DMS53 (cell line): ENCODE data around the gene RASSF10.
"Not testable (repeated sequence)": the region's sequence is repeated elsewhere in the genome, so short reads cannot be mapped to it uniquely, and the experiment has no call there.

Experiments
- DNase-seq: peaks from one replicate; lab custom pipeline; 2025; lab: John Stamatoyannopoulos, UW

RASSF10 gene

DNA sequence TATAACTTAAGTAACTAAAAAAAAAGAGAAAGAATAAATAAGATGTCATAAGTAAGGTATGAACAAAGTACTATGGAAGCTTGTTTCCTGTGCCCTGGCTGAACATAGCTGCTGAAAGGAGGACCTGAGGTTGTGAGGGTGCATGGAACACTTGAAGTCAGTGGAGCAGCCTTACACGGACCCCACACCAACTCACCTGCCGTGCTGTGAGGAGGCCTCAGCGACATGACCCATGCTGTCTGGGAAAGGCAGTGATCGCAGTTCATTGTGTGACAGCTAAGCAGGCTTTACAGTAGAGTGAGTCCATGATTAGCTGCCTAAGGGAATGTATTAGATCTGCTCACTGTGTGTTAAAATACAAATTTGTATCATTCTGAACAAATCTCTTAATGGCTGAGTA is 17.6 kb downstream of the RASSF10 start:
- no peak for DNase-seq

DNA sequence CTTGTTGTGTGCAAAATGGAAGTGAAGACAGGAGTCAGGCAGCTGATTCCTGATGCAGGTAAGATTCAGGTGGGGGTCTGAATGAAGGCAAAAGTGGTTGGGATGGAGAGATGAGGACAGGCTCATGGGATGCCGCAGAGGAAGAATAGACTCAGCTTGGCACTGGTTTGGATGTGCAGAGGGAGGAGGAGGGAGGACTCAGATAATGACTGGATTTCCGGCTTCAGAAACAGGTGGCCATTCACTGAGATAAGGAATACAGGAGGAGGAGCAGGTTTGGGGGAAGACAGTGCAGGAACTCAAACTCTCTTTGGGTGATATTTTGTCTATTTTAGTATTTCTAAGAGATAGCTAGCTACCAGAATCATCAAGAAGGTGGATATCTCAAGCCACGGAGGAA is 19.2 kb downstream of the RASSF10 start:
- DNase-seq = no peak

DNA sequence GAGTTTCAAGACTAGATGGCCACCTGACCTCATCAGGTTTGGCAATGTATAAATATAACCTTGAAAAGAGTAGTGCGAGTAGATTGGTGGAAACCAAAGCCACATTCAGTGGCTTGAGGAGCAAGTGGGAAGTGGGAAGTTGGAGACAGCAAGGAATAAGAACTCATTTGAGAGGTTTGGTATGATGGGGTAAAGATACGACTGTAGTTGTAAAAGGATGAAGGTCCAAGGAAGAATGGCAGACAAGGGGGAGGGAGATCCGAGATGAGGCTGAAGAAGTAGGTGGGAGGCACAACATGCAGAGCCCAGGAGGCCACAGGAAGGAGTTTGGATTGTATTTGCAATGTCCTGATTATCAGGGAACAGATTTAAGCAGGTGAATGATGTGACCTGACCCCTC is 20.8 kb downstream of the RASSF10 start:
- no peak for DNase-seq

DNA sequence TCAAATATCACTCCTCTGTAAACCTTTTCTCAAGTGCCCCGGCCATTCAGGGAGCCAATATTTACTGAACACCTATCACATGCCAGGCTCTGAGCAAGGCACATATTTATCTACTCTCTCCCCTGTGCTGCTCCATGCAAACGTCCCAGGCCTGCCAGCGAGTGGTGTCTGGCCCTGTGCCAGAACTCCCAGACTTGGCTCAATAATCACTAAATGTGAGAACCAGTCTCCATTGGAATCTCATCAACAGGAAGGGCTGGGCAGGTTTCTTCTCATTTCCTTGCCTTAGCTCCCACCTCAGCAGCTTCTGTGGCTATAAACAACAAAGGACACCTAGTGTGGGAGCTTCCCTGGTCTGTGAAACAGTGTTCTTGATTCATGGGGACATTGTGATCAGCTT is 21.7 kb downstream of the RASSF10 start:
- peak; percentile 91 for DNase-seq

DNA sequence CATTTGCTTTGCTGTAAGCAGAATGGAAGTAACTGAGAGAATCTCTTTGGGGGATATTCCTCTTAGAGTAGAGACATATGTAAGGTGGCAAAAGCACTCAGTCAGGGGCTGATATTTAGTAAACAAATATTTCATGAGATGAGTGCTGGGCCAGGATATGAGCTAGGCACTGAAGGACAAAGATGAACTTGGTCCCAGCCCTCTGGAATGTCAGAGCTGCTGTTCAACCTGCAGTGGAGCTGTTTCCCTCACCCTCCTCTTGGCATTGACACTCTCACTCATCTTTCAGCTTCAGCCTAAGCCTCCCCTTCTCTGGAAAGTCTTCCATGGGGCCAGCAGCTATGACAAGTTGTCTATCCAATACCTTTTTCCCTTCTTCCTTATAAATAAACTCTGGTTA is 22.2 kb downstream of the RASSF10 start:
- peak; percentile 51 for DNase-seq

DNA sequence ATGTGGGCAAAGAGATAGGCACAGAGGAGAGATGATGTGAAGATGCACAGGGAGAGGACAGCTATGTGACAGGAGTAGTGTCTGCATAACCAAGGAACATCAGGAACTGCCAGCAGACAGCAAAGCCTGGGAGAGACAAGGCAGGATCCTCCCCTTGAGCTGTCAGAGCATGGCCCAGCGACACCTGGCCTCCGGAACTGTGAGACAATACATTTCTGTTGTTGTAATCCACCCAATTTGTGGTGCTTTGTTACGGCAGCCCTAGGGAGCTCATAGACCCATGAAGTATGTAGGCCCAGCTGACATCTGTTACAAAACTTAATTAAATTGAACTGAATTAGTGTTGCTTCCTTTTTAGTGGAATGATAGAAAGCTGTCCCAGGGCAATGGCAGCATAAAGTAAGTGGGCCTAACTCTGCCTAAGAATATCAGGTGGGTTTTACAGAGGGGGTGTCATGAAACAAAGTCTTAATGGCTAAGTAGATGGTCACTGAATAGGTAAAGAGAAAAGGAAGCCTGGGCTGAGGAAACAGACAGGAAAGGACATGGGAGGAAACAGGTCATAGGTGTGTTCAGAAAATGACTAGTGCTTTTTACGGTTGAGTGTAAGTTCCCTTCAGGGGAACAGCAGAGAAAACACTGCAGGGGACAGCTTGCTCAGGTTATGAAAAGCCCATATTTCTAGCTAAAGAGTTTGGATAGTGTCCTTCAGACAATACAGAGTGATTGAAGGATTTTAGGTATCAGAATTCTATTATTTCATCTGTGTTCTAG is 24.8 kb downstream of the RASSF10 start:
- no peak for DNase-seq

DNA sequence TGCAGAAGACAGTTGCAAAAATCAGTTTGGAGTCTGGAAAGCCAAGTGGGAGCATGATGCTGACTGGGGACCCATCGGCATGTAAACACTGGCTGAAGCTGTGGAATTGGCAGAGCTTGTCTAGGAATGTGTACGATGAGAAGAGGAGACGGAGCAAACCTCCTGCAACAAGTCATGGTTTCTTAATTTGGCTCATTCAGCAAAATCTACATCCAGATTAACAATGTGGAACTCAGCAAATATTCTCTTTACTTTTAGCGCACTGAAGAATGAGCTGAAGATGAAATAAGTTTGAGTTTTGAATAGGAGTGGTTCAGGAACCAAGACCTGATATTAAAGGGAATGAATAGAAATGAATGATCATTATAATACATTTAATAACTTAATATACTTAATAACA is 26.6 kb downstream of the RASSF10 start:
- no peak for DNase-seq

DNA sequence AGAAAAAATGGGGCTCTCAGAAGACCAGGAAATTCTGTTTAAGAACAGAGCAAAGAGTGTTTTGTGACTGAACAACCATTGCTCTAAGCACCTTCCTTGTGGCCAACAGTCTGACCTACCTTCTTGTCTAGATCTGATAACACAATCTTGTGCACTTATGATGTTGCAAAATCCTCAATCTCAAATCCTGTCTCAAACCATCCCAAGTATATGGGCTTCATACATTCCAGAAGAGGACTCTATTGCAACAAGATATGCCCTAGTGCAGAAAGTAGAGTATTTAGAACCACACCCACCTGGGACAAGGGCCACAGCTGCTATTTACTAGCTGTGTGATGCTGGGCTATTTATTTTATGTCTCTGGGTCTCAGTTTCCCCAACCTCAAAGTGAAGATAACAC is 27.1 kb downstream of the RASSF10 start:
- DNase-seq = no peak

DNA sequence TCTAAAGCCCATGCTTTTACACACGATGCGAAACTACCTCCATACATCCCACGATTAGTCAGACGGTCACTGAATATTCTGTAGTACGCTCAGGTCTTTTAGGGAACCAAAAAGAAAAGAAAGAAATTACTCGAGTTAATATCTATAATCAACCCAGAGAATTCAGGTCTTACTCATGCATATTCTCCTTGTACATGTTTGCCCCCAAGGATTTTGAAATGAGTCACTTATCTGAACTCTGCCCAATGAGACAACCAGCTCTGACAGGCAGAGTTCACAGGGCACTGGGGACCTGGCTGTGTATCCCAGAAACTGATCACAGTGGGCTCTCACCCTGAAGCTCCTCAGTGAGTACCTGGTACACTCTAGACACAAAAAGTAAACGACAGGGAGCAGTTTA is 29.2 kb downstream of the RASSF10 start:
- DNase-seq = no peak

DNA sequence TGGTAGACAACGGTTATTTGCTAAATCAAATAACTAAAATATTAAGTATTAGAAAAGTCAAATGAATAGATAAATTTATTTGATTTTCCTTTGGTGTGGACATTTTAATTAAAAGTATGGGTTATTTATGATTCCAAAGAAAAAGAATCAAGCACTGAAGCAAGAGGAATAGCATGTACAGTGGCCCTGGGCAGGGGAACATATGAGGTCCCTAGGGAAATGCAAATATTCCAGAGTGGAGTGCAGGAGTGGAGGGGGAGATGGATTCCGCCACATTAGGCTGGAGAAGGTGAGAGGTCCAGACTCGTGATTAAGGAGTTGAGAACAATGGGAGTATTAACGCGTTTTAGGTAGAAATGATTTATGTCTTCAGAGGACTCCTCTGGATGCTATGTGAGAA is 30.0 kb downstream of the RASSF10 start:
- DNase-seq = no peak

DNA sequence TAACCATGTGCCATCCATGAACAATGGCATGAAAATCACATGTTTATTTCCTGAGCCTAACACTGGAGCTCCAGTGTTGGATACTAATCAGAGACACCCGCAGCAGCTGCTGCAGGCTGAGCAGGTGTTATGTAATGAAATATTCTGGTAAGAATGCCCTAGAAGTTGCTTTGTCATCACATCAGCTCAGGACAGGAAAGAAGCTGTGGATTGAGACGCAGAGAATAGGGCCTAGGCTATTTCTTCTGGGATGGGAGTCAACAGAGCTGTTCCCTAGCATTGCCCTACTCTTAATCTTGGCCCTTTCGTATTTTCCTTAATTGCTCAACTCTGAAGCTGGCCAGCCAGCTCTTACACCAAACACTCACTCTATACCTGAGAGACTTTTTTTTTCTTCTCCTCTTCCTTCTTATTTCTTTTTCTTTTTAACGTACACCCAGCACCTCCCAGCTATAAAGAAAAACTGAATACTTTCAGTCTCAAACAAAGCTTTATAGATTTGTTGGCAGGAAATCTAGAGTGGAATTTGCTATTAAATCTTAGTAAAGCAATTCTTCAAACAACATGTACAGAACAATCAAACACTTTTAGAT is 31.9 kb downstream of the RASSF10 start:
- DNase-seq = peak; percentile 89

DNA sequence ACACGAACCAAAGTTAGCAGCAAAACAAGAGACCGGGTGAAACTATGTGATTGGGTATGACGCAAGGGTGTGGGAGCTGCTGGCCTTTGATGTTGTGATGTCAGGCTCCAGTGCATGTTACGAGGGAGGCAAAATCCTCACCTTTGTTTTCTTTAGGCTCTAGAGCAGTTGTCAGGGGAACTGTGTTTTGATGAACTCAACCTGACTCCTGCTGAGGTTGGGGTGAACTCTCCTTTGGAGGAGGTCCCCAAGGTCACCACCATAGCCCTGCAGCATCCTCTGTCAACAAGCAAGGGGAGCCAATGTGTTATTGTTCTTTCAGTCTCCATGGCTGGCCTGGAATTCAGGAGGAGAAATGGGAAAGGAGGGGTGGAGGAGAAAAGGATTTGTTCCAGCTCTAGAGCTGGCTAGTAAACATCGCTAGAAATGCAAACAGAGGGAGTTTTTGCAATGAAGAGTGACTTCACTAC is 33.8 kb downstream of the RASSF10 start:
- DNase-seq = peak; percentile 94

DNA sequence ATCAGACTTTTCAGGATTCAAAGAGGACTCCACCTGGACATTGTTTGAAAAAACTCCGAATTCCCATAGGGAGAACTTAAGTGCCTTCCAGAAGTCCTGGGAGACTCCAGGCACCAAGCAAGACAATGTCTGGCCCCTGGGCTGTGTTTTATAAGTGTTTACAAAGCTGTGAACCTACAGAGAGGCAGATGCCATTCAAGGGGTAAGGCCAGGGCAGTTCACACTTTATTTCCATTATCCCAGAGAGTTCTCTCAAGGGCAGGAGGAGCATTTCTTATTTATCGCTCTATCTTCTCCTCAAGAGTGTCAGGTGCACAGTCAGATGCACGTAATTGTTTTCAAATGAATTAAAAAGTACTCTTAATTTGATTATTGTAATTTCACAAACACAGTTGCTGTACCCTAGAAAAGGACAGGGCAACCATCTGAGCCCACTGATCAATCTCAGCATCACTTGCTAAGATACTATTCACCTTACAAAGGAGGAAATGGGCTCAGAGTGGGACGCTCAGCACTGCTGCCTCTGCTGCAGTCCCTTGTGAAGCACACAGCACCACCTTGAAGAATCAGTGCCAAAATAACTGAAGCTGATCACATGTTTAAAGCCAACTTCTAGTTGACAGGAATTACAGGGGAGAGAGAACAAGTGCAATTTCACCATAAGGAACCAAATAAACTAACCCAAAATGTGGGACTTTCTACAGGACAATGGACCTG is 35.0 kb downstream of the RASSF10 start:
- DNase-seq = peak; percentile 64

DNA sequence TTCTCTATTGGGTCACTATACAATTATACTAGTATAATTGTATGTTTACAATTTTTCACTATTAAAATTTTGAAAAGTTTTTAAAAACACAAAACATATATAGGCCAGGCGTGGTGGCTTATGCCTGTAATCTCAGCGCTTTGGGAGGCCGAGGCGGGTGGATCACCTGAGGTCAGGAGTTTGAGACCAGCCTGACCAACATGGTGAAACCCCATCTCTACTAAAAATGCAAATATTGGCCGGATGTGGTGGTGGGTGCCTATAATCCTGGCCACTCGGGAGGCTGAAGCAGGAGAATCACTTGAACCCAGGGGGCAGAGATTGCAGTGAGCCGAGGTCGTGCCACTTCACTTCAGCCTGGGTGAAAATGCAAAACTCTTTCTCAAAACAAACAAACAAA is 36.0 kb downstream of the RASSF10 start:
- not testable (repeated sequence) for DNase-seq

DNA sequence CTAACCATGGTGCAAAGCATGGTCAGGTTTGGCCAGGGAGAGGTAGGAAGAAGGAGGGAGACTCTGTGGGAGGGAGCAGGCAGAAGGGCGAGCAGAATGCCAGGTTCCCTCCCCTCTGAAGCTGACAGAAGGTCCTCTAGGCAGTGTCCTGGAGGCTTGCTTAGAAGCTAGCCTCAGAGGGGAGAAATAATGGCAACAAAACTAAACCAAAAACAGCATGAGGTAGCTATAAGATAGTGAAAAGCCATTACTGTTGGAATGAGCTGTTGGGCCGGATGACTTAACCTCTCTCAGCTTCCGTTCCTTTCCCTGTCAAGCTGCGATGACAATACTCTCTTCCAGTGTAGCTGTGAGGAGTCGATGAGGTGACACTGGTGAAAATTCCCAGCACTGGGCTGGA is 36.6 kb downstream of the RASSF10 start:
- DNase-seq = peak; percentile 17

DNA sequence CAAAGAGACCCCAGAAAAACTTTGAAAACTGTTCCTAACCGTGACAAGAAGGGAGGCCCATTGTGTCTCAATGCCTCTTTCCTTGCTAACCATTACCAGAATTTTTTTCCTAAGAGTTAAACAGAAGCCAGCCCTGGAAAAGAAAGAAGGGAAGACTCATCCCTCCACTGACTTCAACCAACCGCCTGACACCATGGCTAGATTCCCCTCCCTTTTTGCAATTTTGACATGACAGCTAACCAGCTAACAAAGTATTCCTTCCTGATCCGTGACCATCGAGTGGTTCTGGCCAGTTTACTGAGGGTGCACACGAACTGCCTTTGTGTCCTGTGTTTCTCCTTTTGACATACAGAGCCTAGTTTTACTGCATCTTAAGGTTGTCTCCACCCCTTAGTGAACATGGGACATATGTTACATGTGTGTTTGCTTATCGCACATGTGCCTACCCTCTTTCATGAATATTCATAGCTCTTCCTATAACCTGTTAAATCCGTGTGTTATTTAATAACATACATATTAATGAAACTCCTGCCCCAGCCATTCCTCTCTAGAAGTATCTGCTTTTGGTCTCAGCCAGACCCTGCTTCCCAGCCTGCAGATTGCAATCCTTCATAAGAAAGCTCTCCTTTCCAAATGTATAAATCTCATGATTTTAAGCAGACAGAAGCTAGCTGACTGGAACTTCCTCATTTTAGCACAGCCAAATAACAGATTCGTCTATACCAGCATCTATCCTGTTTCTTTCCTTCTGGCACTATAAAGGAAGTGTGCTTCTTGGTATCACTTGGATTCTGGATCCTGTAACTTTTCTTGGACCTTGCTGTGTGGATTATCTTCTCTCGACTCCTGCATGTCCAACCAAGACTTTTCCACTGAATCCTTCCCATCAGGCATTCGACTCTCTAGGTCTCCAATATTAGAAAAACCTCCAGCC is 37.8 kb downstream of the RASSF10 start:
- DNase-seq = no peak

DNA sequence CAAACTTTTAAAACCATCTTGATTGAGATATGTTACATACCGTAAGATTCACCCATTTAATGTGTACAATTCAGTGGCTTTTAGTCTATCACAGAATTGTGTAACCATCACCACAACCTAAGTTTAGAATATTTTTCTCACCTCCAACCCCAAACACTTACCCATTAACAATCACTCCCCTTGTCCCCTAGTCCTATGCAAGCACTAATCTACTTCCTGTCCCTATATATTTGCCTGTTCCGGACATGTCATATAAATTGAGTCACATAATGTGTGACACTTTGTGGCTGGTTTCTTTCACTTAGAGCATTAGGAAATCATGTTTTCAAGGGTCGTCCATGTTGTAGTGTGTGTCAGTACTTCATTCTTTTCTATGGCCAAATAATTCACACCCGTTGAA is 38.8 kb downstream of the RASSF10 start:
- DNase-seq = no peak

DNA sequence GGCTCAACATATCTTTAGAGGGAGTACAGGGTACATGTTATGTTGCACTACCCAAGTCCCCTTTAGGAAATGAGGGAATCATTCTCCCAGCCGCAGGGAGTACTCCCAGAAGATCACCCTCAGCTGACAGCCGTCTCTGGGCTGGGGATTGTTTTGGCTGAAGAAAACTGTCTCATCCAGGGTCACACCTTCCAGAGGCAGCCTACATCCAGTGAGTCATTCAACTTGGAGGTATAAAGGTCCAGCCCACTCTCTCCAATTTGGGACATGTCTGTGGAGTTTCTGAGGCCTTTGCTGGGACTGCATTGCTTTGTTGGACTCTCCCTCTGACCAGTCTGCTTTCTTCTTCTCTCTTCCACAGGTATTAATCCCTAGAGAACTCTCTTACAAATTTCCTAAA is 42.1 kb downstream of the RASSF10 start:
- peak; percentile 9 for DNase-seq

DNA sequence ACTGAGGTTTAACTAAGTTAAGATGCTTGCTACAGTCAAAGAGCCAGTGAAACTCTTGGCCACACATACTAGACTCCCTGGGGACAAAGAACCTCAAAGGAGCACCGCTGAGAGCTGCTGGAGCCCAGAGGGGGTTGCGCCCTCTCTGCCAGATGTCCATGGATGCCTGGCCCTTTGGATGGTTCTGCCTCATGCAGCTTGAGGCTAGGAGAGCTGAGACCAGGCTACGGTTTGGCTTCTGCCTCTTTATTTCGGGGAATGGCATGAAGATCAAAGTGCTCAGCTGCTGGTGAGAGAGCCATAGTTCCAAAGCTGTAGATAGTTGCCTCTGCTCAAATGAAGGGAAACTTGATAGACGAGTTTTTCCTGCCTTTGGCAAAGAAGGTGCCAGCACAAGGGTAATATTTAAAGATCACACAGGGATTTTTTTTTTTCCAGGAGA is 43.0 kb downstream of the RASSF10 start:
- DNase-seq = peak; percentile 92

DNA sequence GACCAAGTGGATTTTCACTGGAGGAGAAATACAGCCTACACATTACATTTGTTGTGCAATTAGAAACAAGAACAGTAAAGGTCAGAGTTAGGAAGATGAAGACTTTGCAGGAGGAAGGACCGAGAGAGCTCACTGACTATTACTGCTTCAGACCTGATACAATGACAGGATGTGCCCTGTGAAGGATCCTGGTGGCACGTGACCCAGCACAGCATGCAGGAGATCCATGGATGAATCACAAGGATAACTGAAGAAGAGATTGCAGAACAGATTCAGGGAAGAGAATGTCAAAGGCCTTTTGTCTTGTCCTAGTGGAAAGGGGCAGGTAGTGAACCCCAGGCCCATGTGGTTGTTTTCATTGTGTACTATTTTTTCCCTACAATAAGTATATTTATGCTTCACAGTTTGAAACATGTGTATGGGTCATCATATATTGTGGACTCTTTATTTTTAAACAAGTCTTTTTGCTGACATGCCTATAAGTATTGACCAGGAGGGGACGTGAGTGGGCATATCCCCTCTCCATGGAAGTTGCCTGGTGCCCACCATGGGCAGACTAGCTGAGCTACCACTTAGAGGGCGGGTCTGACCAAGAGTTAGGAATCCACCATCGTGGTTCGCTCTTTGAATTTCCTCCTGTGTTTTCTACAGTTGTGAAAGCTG is 44.3 kb downstream of the RASSF10 start:
- DNase-seq = peak; percentile 62

DNA sequence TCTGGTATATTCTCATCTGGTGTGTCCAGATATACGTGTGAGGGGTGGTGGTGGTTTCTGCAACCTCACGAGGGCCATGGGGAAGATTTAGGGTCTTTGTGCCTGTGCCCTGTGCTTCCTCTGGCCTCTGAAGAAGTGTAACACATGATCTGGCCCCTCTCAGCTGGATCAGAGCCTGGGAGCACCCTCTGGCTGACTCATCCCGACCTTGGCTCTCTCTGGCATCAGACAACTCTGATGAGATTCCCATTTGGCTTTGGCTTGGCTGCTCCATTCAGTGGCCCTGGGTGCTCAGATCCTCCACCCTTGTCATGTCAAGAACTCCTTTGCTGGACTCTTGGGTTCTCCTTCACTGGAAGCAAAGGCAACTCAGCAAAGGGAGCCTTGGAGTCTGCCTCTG is 45.2 kb downstream of the RASSF10 start:
- peak; percentile 18 for DNase-seq
